IMR-90 (cell line): Measurements from ENCODE around the gene MPI. TPM values are rescaled to one million over a fixed set of nuclear protein-coding genes. Genes with fewer than 3 reads are reported as not detected.

Source experiments
- ATAC-seq: fragments of 200-7000 bp; cut with Tn5 transposase; 2 replicates; pipeline ENCODE4 v1.9.1; 2020; ENCODE audit warnings: low read depth, mild to moderate bottlenecking, moderate library complexity
- BruUV-seq: library from RNA; stranded (reverse); fragments of 400-500 nt; replicated peaks from 2 replicates; lab custom pipeline; 2021; lab: Mats Ljungman, UMichigan
- CTCF ChIA-PET: fragments of 300-600 bp; formaldehyde crosslinking; extraction: SDS; loops from one replicate; lab custom pipeline; 2021; ENCODE audit warnings: antibody characterized with exemption; lab: Yijun Ruan, JAX
- POLR2A ChIA-PET: fragments of 300-600 bp; sonication (Branson Sonifier 250); formaldehyde crosslinking; loops from one replicate; lab custom pipeline; 2022; ENCODE audit warnings: antibody characterized with exemption; ENCODE audit not compliant: unreplicated experiment; lab: Charles Lee
- DNase-seq: peaks from one replicate; pipeline ENCODE4 v3.0.0; 2013
- H2AFZ ChIP-seq: replicated peaks from 2 replicates; pipeline ENCODE3; 2013; ENCODE audit warnings: low read length, mild to moderate bottlenecking; ENCODE audit not compliant: poor library complexity
- H2AK5ac ChIP-seq: 2 replicates; pipeline ENCODE4 v1.6.1; 2013; ENCODE audit warnings: low read depth, low read length, inconsistent platforms
- H2AK9ac ChIP-seq: replicated peaks from 2 replicates; pipeline ENCODE3; 2013; ENCODE audit warnings: mild to moderate bottlenecking, low read depth, low read length, moderate library complexity; ENCODE audit not compliant: poor library complexity
- H2BK120ac ChIP-seq: 2 replicates; pipeline ENCODE4 v1.6.1; 2013; ENCODE audit warnings: low read depth, low read length, inconsistent platforms
- H2BK15ac ChIP-seq: 3 replicates; pipeline ENCODE4 v1.6.1; 2013; ENCODE audit warnings: low read depth, low read length, inconsistent platforms
- H2BK20ac ChIP-seq: 2 replicates; pipeline ENCODE4 v1.6.1; 2013; ENCODE audit warnings: low read depth, mild to moderate bottlenecking, inconsistent platforms, low read length, moderate library complexity
- H2BK5ac ChIP-seq: 2 replicates; pipeline ENCODE4 v1.6.1; 2013; ENCODE audit warnings: mild to moderate bottlenecking, low read depth, low read length, inconsistent platforms; ENCODE audit not compliant: poor library complexity, severe bottlenecking
- H3K14ac ChIP-seq: replicated peaks from 2 replicates; pipeline ENCODE4 v1.6.1; 2013; ENCODE audit warnings: low read depth, low read length, inconsistent platforms
- H3K18ac ChIP-seq: 2 replicates; pipeline ENCODE4 v1.6.1; 2013; ENCODE audit warnings: low read depth, low read length, control low read depth
- H3K23ac ChIP-seq: 2 replicates; pipeline ENCODE4 v1.6.1; 2013; ENCODE audit warnings: low read depth, low read length, inconsistent platforms
- H3K27ac ChIP-seq: 2 replicates; pipeline ENCODE4 v1.5.1; 2013; ENCODE audit warnings: mild to moderate bottlenecking, control low read depth, low read length; ENCODE audit not compliant: insufficient read depth
- H3K27me3 ChIP-seq: 2 replicates; pipeline ENCODE4 v1.6.1; 2013; ENCODE audit warnings: low read length; ENCODE audit not compliant: control insufficient read depth, insufficient read depth
- H3K36me3 ChIP-seq: 2 replicates; pipeline ENCODE4 v1.6.1; 2013; ENCODE audit warnings: low read length, mixed read lengths; ENCODE audit not compliant: control insufficient read depth, insufficient read depth
- H3K4ac ChIP-seq: 2 replicates; pipeline ENCODE4 v1.6.1; 2013; ENCODE audit warnings: low read depth, low read length, inconsistent platforms
- H3K4me1 ChIP-seq: 2 replicates; pipeline ENCODE4 v1.6.1; 2013; ENCODE audit warnings: low read length, mixed read lengths; ENCODE audit not compliant: control insufficient read depth, insufficient read depth
- H3K4me2 ChIP-seq: 2 replicates; pipeline ENCODE4 v1.6.1; 2013; ENCODE audit warnings: low read depth, mild to moderate bottlenecking, control low read depth, low read length, moderate library complexity
- H3K4me3 ChIP-seq: 2 replicates; pipeline ENCODE4 v1.5.1; 2013; ENCODE audit warnings: low read depth, mild to moderate bottlenecking, control low read depth, low read length, moderate library complexity; ENCODE audit not compliant: insufficient read depth
- H3K56ac ChIP-seq: 2 replicates; pipeline ENCODE4 v1.6.1; 2013; ENCODE audit warnings: low read length, inconsistent platforms; ENCODE audit not compliant: insufficient read depth; ENCODE audit errors: extremely low read depth
- H3K79me1 ChIP-seq, 2 experiments: 2 replicates each; pipeline ENCODE4 v1.6.1; 2013; ENCODE audit warnings: low read length in 2 of 2, inconsistent platforms in 1 of 2, low read depth in 1 of 2
- H3K9ac ChIP-seq: 2 replicates; pipeline ENCODE4 v1.6.1; 2013; ENCODE audit warnings: low read depth, low read length, control low read depth
- H3K9me1 ChIP-seq: 2 replicates; pipeline ENCODE4 v1.6.1; 2013; ENCODE audit warnings: low read length, inconsistent platforms; ENCODE audit not compliant: insufficient read depth
- H3K9me3 ChIP-seq: 2 replicates; pipeline ENCODE4 v1.6.1; 2013; ENCODE audit warnings: low read length; ENCODE audit not compliant: control insufficient read depth, insufficient read depth
- H4K20me1 ChIP-seq: 2 replicates; pipeline ENCODE4 v1.6.1; 2013; ENCODE audit warnings: low read length, inconsistent platforms; ENCODE audit not compliant: insufficient read depth
- H4K5ac ChIP-seq: 2 replicates; pipeline ENCODE4 v1.6.1; 2013; ENCODE audit warnings: mild to moderate bottlenecking, low read depth, low read length, control low read depth
- H4K8ac ChIP-seq, 2 experiments: 2 replicates each; pipeline ENCODE4 v1.6.1; 2013; ENCODE audit warnings: low read depth in 2 of 2, low read length in 2 of 2, control low read depth in 1 of 2, inconsistent platforms in 1 of 2
- H4K91ac ChIP-seq: 2 replicates; pipeline ENCODE4 v1.6.1; 2013; ENCODE audit warnings: low read depth, low read length, inconsistent platforms; ENCODE audit not compliant: insufficient read depth
- BHLHE40 ChIP-seq: fragments of 150-350 bp; IDR thresholded peaks from 2 replicates; pipeline ENCODE4 v1.6.1; 2016; ENCODE audit warnings: mild to moderate bottlenecking, low read depth, low read length
- ELK1 ChIP-seq: fragments of 150-350 bp; IDR thresholded peaks from 2 replicates; pipeline ENCODE4 v1.6.1; 2016; ENCODE audit warnings: low read depth, mild to moderate bottlenecking, low read length, moderate library complexity, borderline replicate concordance
- MAFK ChIP-seq: IDR thresholded peaks from 2 replicates; pipeline ENCODE4 v1.6.1; 2012; ENCODE audit warnings: low read depth, low read length, improper control_type of control experiment
- MXI1 ChIP-seq: IDR thresholded peaks from 2 replicates; pipeline ENCODE4 v1.6.1; 2012; ENCODE audit warnings: low read depth, mild to moderate bottlenecking, low read length, moderate library complexity, borderline replicate concordance
- RFX5 ChIP-seq: IDR thresholded peaks from 2 replicates; pipeline ENCODE4 v1.8.0; 2012; ENCODE audit warnings: low read depth, mild to moderate bottlenecking, low read length, moderate library complexity
- SMC3 ChIP-seq: fragments of 150-350 bp; IDR thresholded peaks from 2 replicates; pipeline ENCODE4 v1.6.1; 2016; ENCODE audit warnings: low read depth, mild to moderate bottlenecking, antibody characterized with exemption, low read length, moderate library complexity
- WGBS, 2 experiments: methylation state at CpG; one replicate each; pipeline versions ENCODE4 v1.1.5 to v1.1.7; 2013; ENCODE audit warnings: missing lambda C conversion rate in 2 of 2; ENCODE audit not compliant: insufficient read length in 1 of 2; ENCODE audit errors: extremely low coverage in 2 of 2; 5-methylcytosine and 5-hydroxymethylcytosine counted together
- dilution Hi-C: fragments of 300-500 bp; cut with HindIII; formaldehyde crosslinking; loops from one replicate; pipeline ENCODE4 v1.14.3; 2018; ENCODE audit warnings: low sequenced_read_pairs; ENCODE audit not compliant: unreplicated experiment
- in situ Hi-C: fragments of 300-500 bp; cut with MboI; formaldehyde crosslinking; loops from 3 replicates; pipeline ENCODE4 v1.14.3; 2019; ENCODE audit warnings: low sequenced_read_pairs, inconsistent platforms, mixed read lengths
- intact Hi-C: fragments of 100-400 bp; cut with micrococcal nuclease; formaldehyde crosslinking; loops from 2 replicates; pipeline ENCODE4 v1.10.0; 2022
- polyA plus RNA-seq, 3 experiments: library from polyadenylated mRNA; depleted of rRNA; stranded (reverse); fragments of >200 nt; gene quantifications; 2 replicates each; pipeline ENCODE4 v1.2.3, GENCODE V29; 2012; ENCODE audit warnings: low replicate concordance in 1 of 3
- total RNA-seq: library from RNA; depleted of rRNA; stranded (reverse); fragments of >200 nt; gene quantifications from 2 replicates; pipeline ENCODE4 v1.2.3, GENCODE V29; 2012

Gene MPI
- total and polyA plus RNA-seq, 2 of the 4 experiments (the other 2 are of a cell fraction) = 80.1 to 91.8 TPM

GRCh38 chr15:74855857-74856256 is 34.0 kb upstream of the MPI start:
- Histone ChIP-seq H3K18ac (no peak overlapping the region), H4K20me1 (peaks cover 52% of the 10 kb centered on the region), H3K27me3 (no peaks in the 10 kb centered on the region), H3K14ac (no peak overlapping the region), H2BK120ac (no peak overlapping the region), H2AK5ac (no peak overlapping the region), H3K9ac (no peak overlapping the region), H3K9me1 (peaks cover 10% of the 10 kb centered on the region; the same call in 1 of the 2 replicates), H2BK15ac (no peak overlapping the region), H2BK5ac (no peak overlapping the region), H3K4me3 (no peak overlapping the region), H4K8ac (no peak overlapping the region), H3K79me1 (peaks cover 19 to 53% of the 10 kb centered on the region in 2 experiments), H2BK20ac (no peak overlapping the region), H3K23ac (no peak overlapping the region), H3K56ac (no peak overlapping the region), H3K4ac (no peak overlapping the region), H4K91ac (no peak overlapping the region), H2AFZ (no peak overlapping the region), H3K4me2 (no peak overlapping the region), H3K36me3 (peaks cover 39% of the 10 kb centered on the region), H3K9me3 (no peaks in the 10 kb centered on the region), H3K27ac (no peak overlapping the region), H3K4me1 (no peaks in the 10 kb centered on the region), H2AK9ac (peak overlapping the region; percentile 15), H4K5ac (no peak overlapping the region)
- no TSS peak for BruUV-seq
- intact Hi-C loops (no loop called here), in situ Hi-C loops (no loop called here), dilution Hi-C loops (no loop called here)
- ChIA-PET POLR2A (no interaction called here), CTCF (interaction anchor here (0.9 kb wide), 1 partner anchor 13 kb away, joined by 3 read pairs; no protein-coding TSS in a partner anchor)
- no peak for DNase-seq
- WGBS, 2 experiments = no CpG with 5 or more reads among the region's 2 CpGs
- TF ChIP-seq MXI1 (no peak), SMC3 (no peak), MAFK (no peak), BHLHE40 (no peak), ELK1 (no peak), RFX5 (no peak)
- no peak for ATAC-seq
